ENCODE results near the gene TGM2.

Gene TGM2

DNA sequence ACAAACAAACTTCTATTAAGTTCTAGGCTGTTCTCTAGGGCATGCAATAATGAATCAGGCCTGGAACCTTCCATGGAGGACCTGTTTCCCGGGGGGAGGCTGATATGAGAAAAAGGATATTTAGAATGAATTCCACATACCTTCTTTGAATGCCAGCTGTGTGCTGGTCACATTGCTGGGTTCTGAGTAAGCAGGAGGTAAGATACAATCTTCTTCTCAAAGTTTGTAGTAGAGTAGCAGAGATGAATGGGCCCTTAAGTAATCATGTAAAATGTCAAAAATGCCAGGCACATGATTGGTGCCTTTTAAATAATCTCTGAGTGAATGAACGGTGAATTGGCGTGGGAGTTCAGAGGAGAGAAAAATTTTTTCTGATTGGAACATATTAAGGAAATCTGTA, 47.4 kb downstream of the TGM2 start:
- H3K79me1 ChIP-seq (ENCODE audit: low read length), result no peaks in the 10 kb centered on the region
- H3K79me2 ChIP-seq (ENCODE audit: control insufficient read depth, insufficient read depth, low read length), result no peaks in the 10 kb centered on the region
- H3K4me2 ChIP-seq (ENCODE audit: low read length), result no peak overlapping the region
- no peak overlapping the region for H3K23ac ChIP-seq (ENCODE audit: low read length)
- H3K27me3 ChIP-seq (ENCODE audit: insufficient read depth, low read length, poor library complexity), result no peaks in the 10 kb centered on the region
- H3K4me1 ChIP-seq (ENCODE audit: control insufficient read depth, low read depth, low read length), result no peaks in the 10 kb centered on the region
- DNase-seq, result peak; percentile 83
- no peak overlapping the region for H2BK15ac ChIP-seq (replicated peaks; ENCODE audit: low read depth)
- H3K9ac ChIP-seq (ENCODE audit: low read length), result no peak overlapping the region
- no peak overlapping the region for H4K8ac ChIP-seq (ENCODE audit: low read depth, low read length)
- no peak overlapping the region for H3K27ac ChIP-seq (ENCODE audit: low read depth, low read length)
- no peak overlapping the region for H2BK5ac ChIP-seq (ENCODE audit: low read length)
- H4K5ac ChIP-seq (ENCODE audit: low read length), result no peak overlapping the region
- H3K36me3 ChIP-seq (ENCODE audit: control insufficient read depth, insufficient read depth, low read length), result no peaks in the 10 kb centered on the region
- H2BK120ac ChIP-seq (ENCODE audit: low read depth, low read length), result no peak overlapping the region
- H3K56ac ChIP-seq (ENCODE audit: low read length), result no peak overlapping the region
- H3K18ac ChIP-seq (ENCODE audit: low read length), result no peak overlapping the region
- no CpG with 5 or more reads among the region's 3 CpGs for WGBS (ENCODE audit: extremely low coverage, insufficient coverage, low lambda C conversion rate)
- H3K4ac ChIP-seq (ENCODE audit: low read depth, low read length), result no peak overlapping the region
- H2AK5ac ChIP-seq (ENCODE audit: low read length), result no peak overlapping the region
- H3K4me3 ChIP-seq (ENCODE audit: low read length), result no peak overlapping the region

DNA sequence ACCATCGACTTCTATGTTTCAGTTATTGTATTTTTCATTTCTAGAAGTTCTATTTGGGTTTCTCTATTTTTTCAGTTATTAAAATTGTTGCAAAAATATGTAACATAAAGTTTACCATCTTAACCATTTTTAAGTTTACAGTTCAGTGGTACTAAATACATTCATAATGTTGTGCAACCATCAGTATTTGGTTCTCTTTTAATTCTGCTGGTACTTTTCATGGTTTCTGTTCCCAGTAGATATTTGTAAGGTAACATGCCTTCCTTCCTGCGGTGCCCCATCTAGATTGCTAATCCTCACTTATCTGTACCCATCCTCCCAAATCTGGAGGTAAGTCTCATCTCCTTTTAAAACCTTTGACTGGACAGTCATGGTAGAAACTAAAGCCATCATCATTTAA, 47.9 kb downstream of the TGM2 start:
- Histone ChIP-seq H3K56ac (ENCODE audit: low read length) (no peak overlapping the region), H3K4me1 (ENCODE audit: control insufficient read depth, low read depth, low read length) (no peaks in the 10 kb centered on the region), H2AK5ac (ENCODE audit: low read length) (no peak overlapping the region), H3K27me3 (ENCODE audit: insufficient read depth, low read length, poor library complexity) (no peaks in the 10 kb centered on the region), H4K5ac (ENCODE audit: low read length) (no peak overlapping the region), H3K23ac (ENCODE audit: low read length) (no peak overlapping the region), H3K4me2 (ENCODE audit: low read length) (no peak overlapping the region), H3K18ac (ENCODE audit: low read length) (no peak overlapping the region), H3K4me3 (ENCODE audit: low read length) (no peak overlapping the region), H2BK120ac (ENCODE audit: low read depth, low read length) (no peak overlapping the region), H3K27ac (ENCODE audit: low read depth, low read length) (no peak overlapping the region), H3K9ac (ENCODE audit: low read length) (no peak overlapping the region), H3K79me1 (ENCODE audit: low read length) (no peaks in the 10 kb centered on the region), H3K79me2 (ENCODE audit: control insufficient read depth, insufficient read depth, low read length) (no peaks in the 10 kb centered on the region), H3K36me3 (ENCODE audit: control insufficient read depth, insufficient read depth, low read length) (no peaks in the 10 kb centered on the region), H3K4ac (ENCODE audit: low read depth, low read length) (no peak overlapping the region), H2BK5ac (ENCODE audit: low read length) (no peak overlapping the region), H2BK15ac (replicated peaks; ENCODE audit: low read depth) (no peak overlapping the region), H4K8ac (ENCODE audit: low read depth, low read length) (no peak overlapping the region)
- DNase-seq, result no peak
- WGBS (ENCODE audit: extremely low coverage, insufficient coverage, low lambda C conversion rate), result no CpG with 5 or more reads among the region's 2 CpGs

DNA sequence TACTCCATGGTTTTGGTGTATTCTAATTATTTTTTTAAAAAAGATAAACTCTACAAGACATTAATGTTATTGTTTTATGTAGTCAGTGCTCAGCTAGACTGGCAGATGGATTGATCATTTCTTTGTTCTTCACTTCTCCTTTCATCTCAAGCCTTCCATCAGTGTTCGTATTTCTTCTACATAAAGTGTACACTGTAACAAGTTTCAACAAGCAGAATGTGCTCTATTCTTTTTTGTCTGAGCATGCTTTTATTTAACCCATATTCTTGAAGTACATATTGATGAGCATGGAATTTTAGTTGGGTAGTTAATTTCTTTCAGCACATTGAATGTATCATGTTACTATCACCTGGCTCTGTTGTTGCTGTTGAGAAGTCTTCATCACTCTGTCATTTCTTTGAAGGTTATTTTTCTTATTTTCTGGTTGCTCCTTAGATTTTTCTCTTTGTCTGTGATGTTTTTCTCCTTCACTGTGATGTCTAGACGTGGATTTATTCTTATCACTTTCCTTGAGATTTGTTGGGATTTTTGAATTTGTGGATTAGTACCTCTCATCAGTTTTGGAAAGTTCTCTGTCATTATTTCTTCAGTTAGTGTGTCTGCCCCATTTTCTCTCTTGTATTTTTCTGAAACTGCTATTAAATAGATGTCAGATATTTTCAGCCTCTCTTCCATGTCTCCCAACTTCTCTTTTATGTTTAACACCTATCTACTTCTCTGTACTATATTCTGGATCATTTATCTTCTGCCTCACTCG, 48.5 kb downstream of the TGM2 start:
- Histone ChIP-seq H3K79me1 (ENCODE audit: low read length) (no peaks in the 10 kb centered on the region), H4K5ac (ENCODE audit: low read length) (no peak overlapping the region), H2BK15ac (replicated peaks; ENCODE audit: low read depth) (no peak overlapping the region), H3K27me3 (ENCODE audit: insufficient read depth, low read length, poor library complexity) (no peaks in the 10 kb centered on the region), H3K23ac (ENCODE audit: low read length) (no peak overlapping the region), H3K56ac (ENCODE audit: low read length) (no peak overlapping the region), H2AK5ac (ENCODE audit: low read length) (no peak overlapping the region), H4K8ac (ENCODE audit: low read depth, low read length) (no peak overlapping the region), H3K4ac (ENCODE audit: low read depth, low read length) (no peak overlapping the region), H3K18ac (ENCODE audit: low read length) (no peak overlapping the region), H3K27ac (ENCODE audit: low read depth, low read length) (no peak overlapping the region), H2BK5ac (ENCODE audit: low read length) (no peak overlapping the region), H3K4me1 (ENCODE audit: control insufficient read depth, low read depth, low read length) (no peaks in the 10 kb centered on the region), H3K79me2 (ENCODE audit: control insufficient read depth, insufficient read depth, low read length) (no peaks in the 10 kb centered on the region), H2BK120ac (ENCODE audit: low read depth, low read length) (no peak overlapping the region), H3K9ac (ENCODE audit: low read length) (no peak overlapping the region), H3K36me3 (ENCODE audit: control insufficient read depth, insufficient read depth, low read length) (no peaks in the 10 kb centered on the region), H3K4me2 (ENCODE audit: low read length) (no peak overlapping the region), H3K4me3 (ENCODE audit: low read length) (no peak overlapping the region)
- DNase-seq, result no peak
- no CpG with 5 or more reads among the region's 3 CpGs for WGBS (ENCODE audit: extremely low coverage, insufficient coverage, low lambda C conversion rate)

DNA sequence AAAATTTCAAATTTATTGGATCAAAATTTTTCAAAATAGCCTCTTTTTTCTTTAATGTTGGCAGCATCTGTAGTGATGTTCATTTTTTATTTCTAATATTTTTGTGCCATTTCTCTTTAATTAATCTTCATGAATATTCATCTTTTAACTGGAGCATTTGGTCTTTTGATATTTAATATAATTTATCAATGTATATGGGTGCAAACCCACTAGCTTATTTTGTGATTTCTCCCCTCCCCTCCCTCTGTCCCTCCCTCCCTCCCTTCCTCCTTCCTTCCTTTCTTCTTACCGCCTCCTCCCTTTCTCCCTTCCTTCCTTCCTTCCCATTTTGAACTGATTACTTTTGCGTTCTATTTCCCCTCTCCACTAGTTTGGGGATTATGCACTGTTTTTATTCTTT, 49.2 kb downstream of the TGM2 start:
- no peaks in the 10 kb centered on the region for H3K79me1 ChIP-seq (ENCODE audit: low read length)
- H4K8ac ChIP-seq (ENCODE audit: low read depth, low read length), result no peak overlapping the region
- no peak overlapping the region for H3K18ac ChIP-seq (ENCODE audit: low read length)
- H3K27me3 ChIP-seq (ENCODE audit: insufficient read depth, low read length, poor library complexity), result no peaks in the 10 kb centered on the region
- H3K4ac ChIP-seq (ENCODE audit: low read depth, low read length), result no peak overlapping the region
- H3K4me3 ChIP-seq (ENCODE audit: low read length), result no peak overlapping the region
- no peak for DNase-seq
- H3K79me2 ChIP-seq (ENCODE audit: control insufficient read depth, insufficient read depth, low read length), result no peaks in the 10 kb centered on the region
- H4K5ac ChIP-seq (ENCODE audit: low read length), result no peak overlapping the region
- H2BK5ac ChIP-seq (ENCODE audit: low read length), result no peak overlapping the region
- H3K4me1 ChIP-seq (ENCODE audit: control insufficient read depth, low read depth, low read length), result no peaks in the 10 kb centered on the region
- H3K9ac ChIP-seq (ENCODE audit: low read length), result no peak overlapping the region
- no peak overlapping the region for H2BK120ac ChIP-seq (ENCODE audit: low read depth, low read length)
- H3K27ac ChIP-seq (ENCODE audit: low read depth, low read length), result no peak overlapping the region
- H2AK5ac ChIP-seq (ENCODE audit: low read length), result no peak overlapping the region
- H3K4me2 ChIP-seq (ENCODE audit: low read length), result no peak overlapping the region
- no peaks in the 10 kb centered on the region for H3K36me3 ChIP-seq (ENCODE audit: control insufficient read depth, insufficient read depth, low read length)
- H3K23ac ChIP-seq (ENCODE audit: low read length), result no peak overlapping the region
- WGBS (ENCODE audit: extremely low coverage, insufficient coverage, low lambda C conversion rate), result no CpG with 5 or more reads among the region's 2 CpGs
- no peak overlapping the region for H3K56ac ChIP-seq (ENCODE audit: low read length)
- H2BK15ac ChIP-seq (replicated peaks; ENCODE audit: low read depth), result no peak overlapping the region

DNA sequence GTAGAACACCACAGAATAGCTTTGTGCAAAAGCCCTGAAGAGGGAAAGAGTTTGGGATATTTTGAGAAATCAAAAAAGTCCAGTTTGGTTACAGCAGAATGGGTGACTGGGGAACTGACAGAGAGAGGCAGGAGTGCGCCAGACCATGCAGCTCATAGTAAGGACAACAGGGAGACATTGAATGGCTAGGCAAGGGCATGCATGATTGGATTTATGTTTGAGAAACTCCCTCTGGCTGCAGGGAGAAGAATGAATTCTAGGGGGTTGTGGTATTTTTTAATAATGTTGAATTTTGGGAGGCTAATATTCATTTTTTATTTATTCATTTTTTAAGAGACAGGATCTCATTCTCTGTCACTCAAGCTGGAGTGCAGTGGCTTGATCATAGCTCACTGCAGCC, 49.9 kb downstream of the TGM2 start:
- H3K27me3 ChIP-seq (ENCODE audit: insufficient read depth, low read length, poor library complexity), result no peaks in the 10 kb centered on the region
- no peak overlapping the region for H3K18ac ChIP-seq (ENCODE audit: low read length)
- DNase-seq, result no peak
- H3K27ac ChIP-seq (ENCODE audit: low read depth, low read length), result no peak overlapping the region
- no peak overlapping the region for H3K4me3 ChIP-seq (ENCODE audit: low read length)
- no peaks in the 10 kb centered on the region for H3K36me3 ChIP-seq (ENCODE audit: control insufficient read depth, insufficient read depth, low read length)
- H4K5ac ChIP-seq (ENCODE audit: low read length), result no peak overlapping the region
- H3K56ac ChIP-seq (ENCODE audit: low read length), result no peak overlapping the region
- no peak overlapping the region for H2AK5ac ChIP-seq (ENCODE audit: low read length)
- no peak overlapping the region for H3K9ac ChIP-seq (ENCODE audit: low read length)
- no CpG with 5 or more reads among the region's 1 CpG for WGBS (ENCODE audit: extremely low coverage, insufficient coverage, low lambda C conversion rate)
- H3K4me2 ChIP-seq (ENCODE audit: low read length), result no peak overlapping the region
- H3K4me1 ChIP-seq (ENCODE audit: control insufficient read depth, low read depth, low read length), result no peaks in the 10 kb centered on the region
- H2BK120ac ChIP-seq (ENCODE audit: low read depth, low read length), result no peak overlapping the region
- no peaks in the 10 kb centered on the region for H3K79me2 ChIP-seq (ENCODE audit: control insufficient read depth, insufficient read depth, low read length)
- no peak overlapping the region for H4K8ac ChIP-seq (ENCODE audit: low read depth, low read length)
- H2BK15ac ChIP-seq (replicated peaks; ENCODE audit: low read depth), result no peak overlapping the region
- no peak overlapping the region for H2BK5ac ChIP-seq (ENCODE audit: low read length)
- H3K23ac ChIP-seq (ENCODE audit: low read length), result no peak overlapping the region
- no peak overlapping the region for H3K4ac ChIP-seq (ENCODE audit: low read depth, low read length)
- no peaks in the 10 kb centered on the region for H3K79me1 ChIP-seq (ENCODE audit: low read length)

DNA sequence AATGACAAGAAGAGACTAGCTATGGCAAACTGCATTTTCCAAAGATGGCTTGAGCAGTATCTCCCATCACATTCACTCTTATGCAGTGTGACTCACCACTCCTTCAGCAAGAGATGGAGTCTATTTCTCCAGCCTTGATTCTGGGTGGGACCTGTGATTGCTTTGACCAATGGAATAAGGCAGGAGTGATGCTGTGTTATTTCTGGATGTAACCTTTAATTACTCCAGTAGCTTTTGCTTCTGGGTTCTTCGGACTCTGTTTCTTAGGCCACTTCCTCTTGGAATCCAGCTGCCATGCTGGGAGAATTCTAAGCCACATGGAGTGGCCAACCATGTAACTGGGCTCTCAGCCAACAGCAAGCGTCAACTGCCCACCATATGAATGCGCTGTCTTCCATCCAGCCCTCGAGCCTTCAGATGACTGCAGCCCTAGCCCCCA, 50.7 kb downstream of the TGM2 start:
- Histone ChIP-seq H3K18ac (ENCODE audit: low read length) (no peak overlapping the region), H3K79me2 (ENCODE audit: control insufficient read depth, insufficient read depth, low read length) (no peaks in the 10 kb centered on the region), H3K4ac (ENCODE audit: low read depth, low read length) (no peak overlapping the region), H3K56ac (ENCODE audit: low read length) (no peak overlapping the region), H3K23ac (ENCODE audit: low read length) (no peak overlapping the region), H3K27me3 (ENCODE audit: insufficient read depth, low read length, poor library complexity) (no peaks in the 10 kb centered on the region), H3K36me3 (ENCODE audit: control insufficient read depth, insufficient read depth, low read length) (no peaks in the 10 kb centered on the region), H3K9ac (ENCODE audit: low read length) (no peak overlapping the region), H2BK15ac (replicated peaks; ENCODE audit: low read depth) (no peak overlapping the region), H3K4me1 (ENCODE audit: control insufficient read depth, low read depth, low read length) (no peaks in the 10 kb centered on the region), H3K27ac (ENCODE audit: low read depth, low read length) (no peak overlapping the region), H3K4me2 (ENCODE audit: low read length) (no peak overlapping the region), H4K5ac (ENCODE audit: low read length) (no peak overlapping the region), H3K79me1 (ENCODE audit: low read length) (no peaks in the 10 kb centered on the region), H2AK5ac (ENCODE audit: low read length) (no peak overlapping the region), H2BK120ac (ENCODE audit: low read depth, low read length) (no peak overlapping the region), H2BK5ac (ENCODE audit: low read length) (no peak overlapping the region), H4K8ac (ENCODE audit: low read depth, low read length) (no peak overlapping the region), H3K4me3 (ENCODE audit: low read length) (no peak overlapping the region)
- no peak for DNase-seq
- no CpG with 5 or more reads among the region's 4 CpGs for WGBS (ENCODE audit: extremely low coverage, insufficient coverage, low lambda C conversion rate)

All from mesendoderm (in vitro differentiated cells).